ENCODE results near the gene CELSR2.

The CELSR2 gene

GRCh38 chr1:109229531-109230127 is 19.7 kb upstream of the CELSR2 start:
- no peak overlapping the region for H3K4me3 ChIP-seq (ENCODE audit: control insufficient read depth, low read depth, low read length)
- no peak for TF ChIP-seq CTCF (IDR thresholded peaks at IDR 0.05; ENCODE audit: control insufficient read depth, insufficient read depth, low read depth, low read length, missing control alignments)
- no peak for DNase-seq (ENCODE audit: low read depth)

- TF ChIP-seq CTCF (IDR thresholded peaks at IDR 0.05; ENCODE audit: control insufficient read depth, insufficient read depth, low read depth, low read length, missing control alignments), result no peak
- no peak overlapping the region for H3K4me3 ChIP-seq (ENCODE audit: control insufficient read depth, low read depth, low read length)
- DNase-seq (ENCODE audit: low read depth), result no peak
These were observed 18.3 kb upstream of the CELSR2 start for GRCh38 chr1:109231066-109231465.

GRCh38 chr1:109235137-109235536 is 14.2 kb upstream of the CELSR2 start:
- no peak for TF ChIP-seq CTCF (IDR thresholded peaks at IDR 0.05; ENCODE audit: control insufficient read depth, insufficient read depth, low read depth, low read length, missing control alignments)
- no peak for DNase-seq (ENCODE audit: low read depth)
- H3K4me3 ChIP-seq (ENCODE audit: control insufficient read depth, low read depth, low read length), result no peak overlapping the region

GRCh38 chr1:109237512-109237911 is 11.8 kb upstream of the CELSR2 start:
- no peak for DNase-seq (ENCODE audit: low read depth)
- H3K4me3 ChIP-seq (ENCODE audit: control insufficient read depth, low read depth, low read length), result no peak overlapping the region
- no peak for TF ChIP-seq CTCF (IDR thresholded peaks at IDR 0.05; ENCODE audit: control insufficient read depth, insufficient read depth, low read depth, low read length, missing control alignments)

- H3K4me3 ChIP-seq (ENCODE audit: control insufficient read depth, low read depth, low read length), result no peak overlapping the region
- TF ChIP-seq CTCF (IDR thresholded peaks at IDR 0.05; ENCODE audit: control insufficient read depth, insufficient read depth, low read depth, low read length, missing control alignments), result no peak
- no peak for DNase-seq (ENCODE audit: low read depth)
These were observed 11.0 kb upstream of the CELSR2 start for GRCh38 chr1:109238382-109238781.

GRCh38 chr1:109239047-109239408 is 10.3 kb upstream of the CELSR2 start:
- H3K4me3 ChIP-seq (ENCODE audit: control insufficient read depth, low read depth, low read length), result no peak overlapping the region
- DNase-seq (ENCODE audit: low read depth), result no peak
- no peak for TF ChIP-seq CTCF (IDR thresholded peaks at IDR 0.05; ENCODE audit: control insufficient read depth, insufficient read depth, low read depth, low read length, missing control alignments)

Data from AG09309 (cell line).